ENCODE results near the gene MGAM2. TPM values are rescaled to one million over a fixed set of nuclear protein-coding genes. Genes with fewer than 3 reads are reported as not detected.

MGAM2 gene
- total RNA-seq (not detected in 2 replicates), polyA plus RNA-seq (not detected in 2 replicates), polyA minus RNA-seq (not detected in 2 replicates)
- not detected for total RNA-seq (2013)

GRCh38 chr7:142111499-142111898, at the start of gene MGAM2:
MGAM2 (plus strand) TSS chr7:142111718; CDS start chr7:142116874, 5,156 bp downstream.
- Histone ChIP-seq H2AFZ (ENCODE audit: insufficient read depth, low read depth, low read length, poor library complexity, severe bottlenecking) (no peak within 1 kb of the TSS), H4K20me1 (ENCODE audit: control insufficient read depth, insufficient read depth, low read length, poor library complexity, severe bottlenecking) (no peaks in the 10 kb centered on the region), H3K27me3 (replicated peaks in 1 of 4; ENCODE audit: control extremely low read depth in 1 of 4, control insufficient read depth in 3 of 4, insufficient read depth in 4 of 4, low read length in 3 of 4) (no peaks in the 10 kb centered on the region), H3K79me2 (ENCODE audit: control insufficient read depth, insufficient read depth, low read length) (no peaks in the 10 kb centered on the region), H3K9me3 (ENCODE audit: control extremely low read depth in 1 of 3, control insufficient read depth in 2 of 3, insufficient read depth in 1 of 3, low read length in 2 of 3) (no peaks in the 10 kb centered on the region), H3K4me1 (ENCODE audit: control insufficient read depth in 2 of 2, insufficient read depth in 2 of 2, low read length in 2 of 2) (no peaks in the 10 kb centered on the region), H3K27ac (ENCODE audit: low read length in 2 of 2) (no peak within 1 kb of the TSS), H3K9ac (ENCODE audit: low read length) (no peak within 1 kb of the TSS), H3K36me3 (replicated peaks in 1 of 2; ENCODE audit: control extremely low read depth in 1 of 2, control insufficient read depth in 1 of 2, extremely low read depth in 1 of 2, insufficient read depth in 2 of 2, low read length in 1 of 2) (no peaks in the 10 kb centered on the region), H3K4me2 (replicated peaks; ENCODE audit: low read depth, low read length, poor library complexity, severe bottlenecking) (no peak within 1 kb of the TSS), H3K4me3 (ENCODE audit: control extremely low read depth in 1 of 5, extremely low read depth in 1 of 5, insufficient read depth in 1 of 5, low read depth in 2 of 5, low read length in 4 of 5) (no peak within 1 kb of the TSS)
- intact Hi-C loops (cut with micrococcal nuclease): no loop called here
- DNase-seq (no peak), ATAC-seq (ENCODE audit: low read depth) (no peak)
- H3K27ac Mint-ChIP-seq: no peak within 1 kb of the TSS
- no peaks in the 10 kb centered on the region for H3K4me1 Mint-ChIP-seq
- H3K9me3 Mint-ChIP-seq (ENCODE audit: insufficient read depth): no peaks in the 10 kb centered on the region
- 100% methylated on average over 2 of the region's 4 CpGs for WGBS (ENCODE audit: insufficient coverage)
- TF ChIP-seq, protein P1, sequence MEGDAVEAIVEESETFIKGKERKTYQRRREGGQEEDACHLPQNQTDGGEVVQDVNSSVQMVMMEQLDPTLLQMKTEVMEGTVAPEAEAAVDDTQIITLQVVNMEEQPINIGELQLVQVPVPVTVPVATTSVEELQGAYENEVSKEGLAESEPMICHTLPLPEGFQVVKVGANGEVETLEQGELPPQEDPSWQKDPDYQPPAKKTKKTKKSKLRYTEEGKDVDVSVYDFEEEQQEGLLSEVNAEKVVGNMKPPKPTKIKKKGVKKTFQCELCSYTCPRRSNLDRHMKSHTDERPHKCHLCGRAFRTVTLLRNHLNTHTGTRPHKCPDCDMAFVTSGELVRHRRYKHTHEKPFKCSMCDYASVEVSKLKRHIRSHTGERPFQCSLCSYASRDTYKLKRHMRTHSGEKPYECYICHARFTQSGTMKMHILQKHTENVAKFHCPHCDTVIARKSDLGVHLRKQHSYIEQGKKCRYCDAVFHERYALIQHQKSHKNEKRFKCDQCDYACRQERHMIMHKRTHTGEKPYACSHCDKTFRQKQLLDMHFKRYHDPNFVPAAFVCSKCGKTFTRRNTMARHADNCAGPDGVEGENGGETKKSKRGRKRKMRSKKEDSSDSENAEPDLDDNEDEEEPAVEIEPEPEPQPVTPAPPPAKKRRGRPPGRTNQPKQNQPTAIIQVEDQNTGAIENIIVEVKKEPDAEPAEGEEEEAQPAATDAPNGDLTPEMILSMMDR (IDR thresholded peaks at IDR 0.05): no peak
- no peak for TF ChIP-seq EZH2 (IDR thresholded peaks at IDR 0.05; ENCODE audit: borderline replicate concordance, insufficient read depth, low read depth, low read length, poor library complexity, severe bottlenecking)
- ChIA-PET POLR2A (no interaction called here), CTCF (no interaction called here)
- no peak within 1 kb of the TSS for H3K4me3 Mint-ChIP-seq
- H3K27me3 Mint-ChIP-seq: no peaks in the 10 kb centered on the region

- H3K4me2 ChIP-seq (replicated peaks; ENCODE audit: low read depth, low read length, poor library complexity, severe bottlenecking): no peak overlapping the region
- H2AFZ ChIP-seq (ENCODE audit: insufficient read depth, low read depth, low read length, poor library complexity, severe bottlenecking): no peak overlapping the region
- H3K4me1 ChIP-seq (ENCODE audit: control insufficient read depth in 2 of 2, insufficient read depth in 2 of 2, low read length in 2 of 2): no peaks in the 10 kb centered on the region
- no peak overlapping the region for H3K9ac ChIP-seq (ENCODE audit: low read length)
- H3K36me3 ChIP-seq (replicated peaks in 1 of 2; ENCODE audit: control extremely low read depth in 1 of 2, control insufficient read depth in 1 of 2, extremely low read depth in 1 of 2, insufficient read depth in 2 of 2, low read length in 1 of 2): no peaks in the 10 kb centered on the region
- intact Hi-C loops (cut with micrococcal nuclease): no loop called here
- Mint-ChIP-seq H3K27ac (no peak overlapping the region), H3K4me3 (no peak overlapping the region), H3K27me3 (no peaks in the 10 kb centered on the region), H3K9me3 (ENCODE audit: insufficient read depth) (no peaks in the 10 kb centered on the region), H3K4me1 (no peaks in the 10 kb centered on the region)
- no peak for ATAC-seq (ENCODE audit: low read depth)
- TF ChIP-seq, protein P1 (IDR thresholded peaks at IDR 0.05): no peak
- TF ChIP-seq EZH2 (IDR thresholded peaks at IDR 0.05; ENCODE audit: borderline replicate concordance, insufficient read depth, low read depth, low read length, poor library complexity, severe bottlenecking): no peak
- H3K9me3 ChIP-seq (ENCODE audit: control extremely low read depth in 1 of 3, control insufficient read depth in 2 of 3, insufficient read depth in 1 of 3, low read length in 2 of 3): no peaks in the 10 kb centered on the region
- 67% methylated on average over 10 of the region's 12 CpGs for WGBS (ENCODE audit: insufficient coverage)
- no peaks in the 10 kb centered on the region for H3K79me2 ChIP-seq (ENCODE audit: control insufficient read depth, insufficient read depth, low read length)
- H4K20me1 ChIP-seq (ENCODE audit: control insufficient read depth, insufficient read depth, low read length, poor library complexity, severe bottlenecking): no peaks in the 10 kb centered on the region
- H3K27me3 ChIP-seq (replicated peaks in 1 of 4; ENCODE audit: control extremely low read depth in 1 of 4, control insufficient read depth in 3 of 4, insufficient read depth in 4 of 4, low read length in 3 of 4): no peaks in the 10 kb centered on the region
- POLR2A ChIA-PET: no interaction called here
- CTCF ChIA-PET: no interaction called here
- no peak overlapping the region for H3K4me3 ChIP-seq (ENCODE audit: control extremely low read depth in 1 of 5, extremely low read depth in 1 of 5, insufficient read depth in 1 of 5, low read depth in 2 of 5, low read length in 4 of 5)
- H3K27ac ChIP-seq (ENCODE audit: low read length in 2 of 2): no peak overlapping the region
- no peak for DNase-seq
Observed at GRCh38 chr7:142063551-142064442, 47.7 kb upstream of the MGAM2 start.
